GM19023 (cell line): ENCODE measurements around the gene NR6A1.

ENCODE experiments used
- ATAC-seq: cut with Tn5 transposase; IDR thresholded peaks from one replicate; pipeline ENCODE4 v1.9.1; 2021; ENCODE audit warnings: mild to moderate bottlenecking, moderate library complexity; ENCODE audit not compliant: unreplicated experiment

NR6A1 gene

DNA sequence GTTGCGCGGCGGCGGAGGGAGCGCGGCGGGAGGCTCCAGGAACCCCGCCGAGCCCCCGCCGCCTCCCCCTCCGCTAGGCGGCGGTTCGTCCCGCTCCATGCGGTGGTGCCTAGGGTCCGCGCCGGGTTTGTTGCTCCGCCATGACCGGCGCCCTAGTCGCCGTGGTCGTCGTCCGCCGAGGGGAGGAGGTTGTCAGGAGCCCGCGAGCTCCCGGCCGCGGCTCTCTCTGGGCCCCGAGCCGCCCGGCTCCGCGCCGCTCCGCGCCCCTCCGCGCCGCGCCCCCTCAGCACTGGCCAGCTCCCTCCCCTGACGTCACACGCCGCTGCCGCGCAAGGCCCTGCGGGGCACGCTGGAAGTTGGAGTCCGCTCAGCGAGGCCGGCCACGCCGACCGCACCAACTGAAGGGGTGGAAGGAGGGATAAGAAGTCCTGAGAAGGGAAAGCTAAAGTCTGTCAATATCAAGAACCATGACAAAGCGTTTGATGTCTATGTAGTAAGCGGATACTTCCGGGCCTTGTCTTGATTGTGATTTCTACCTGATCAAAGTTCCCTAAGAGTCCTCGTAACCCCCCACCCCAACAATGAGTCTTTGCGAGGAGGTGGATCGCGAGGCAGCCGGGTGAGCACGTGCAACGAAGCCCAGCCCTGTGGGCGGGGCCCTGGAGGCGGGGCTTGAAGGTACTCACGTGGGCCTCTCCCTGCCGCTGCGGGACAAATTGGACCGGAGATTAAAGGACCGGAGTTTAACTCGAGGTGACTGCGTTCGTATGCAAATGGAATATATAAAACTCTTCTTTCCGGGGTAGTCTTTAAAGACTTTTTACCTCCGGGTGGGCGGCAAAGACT is at the start of gene NR6A1:
NR6A1 (minus strand) TSS at position 291 of the 846 bp plus-strand sequence.
- ATAC-seq, result peak; percentile 87

DNA sequence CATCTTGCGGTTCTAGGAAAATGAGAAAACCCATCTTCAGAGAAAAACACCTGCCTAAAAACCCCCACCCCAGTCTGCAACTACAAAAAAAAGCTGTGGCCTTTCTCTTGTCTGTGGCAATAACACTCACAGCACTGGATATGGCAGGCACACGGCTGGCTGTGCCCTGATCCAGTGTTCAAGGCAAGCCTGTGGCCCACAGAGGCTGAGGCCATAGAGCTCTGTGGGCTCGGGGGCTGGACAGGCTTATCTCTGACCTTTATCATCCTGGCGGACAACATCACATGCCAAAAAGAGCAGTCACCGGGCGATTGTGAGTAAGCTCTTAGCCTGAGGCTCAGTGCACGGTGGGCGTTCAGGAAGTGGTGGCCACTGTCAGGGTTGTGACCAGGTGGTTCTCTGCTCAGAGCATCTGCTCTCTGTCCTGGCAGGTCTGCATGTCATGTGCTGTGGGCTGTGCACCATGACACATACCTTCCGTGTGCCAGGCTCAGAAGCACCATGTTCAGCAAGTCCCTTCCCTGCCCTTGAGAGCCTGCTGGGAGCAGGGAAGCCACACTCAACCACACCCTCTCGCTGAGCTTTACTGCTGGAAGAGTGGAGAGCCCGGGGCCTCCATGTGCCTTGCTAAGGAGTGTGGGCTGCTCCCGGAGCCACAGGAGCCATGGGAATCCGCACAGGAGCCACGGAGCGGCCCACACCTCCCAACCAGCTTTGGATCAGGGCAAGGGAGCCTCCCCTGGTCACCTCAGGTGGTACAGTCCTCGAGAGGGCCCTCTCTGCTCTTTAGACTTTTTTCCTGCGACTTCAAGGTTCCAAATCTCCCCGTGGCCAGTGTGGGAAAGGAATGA is 47.5 kb upstream of the NR6A1 start:
- ATAC-seq, result peak; percentile 80

DNA sequence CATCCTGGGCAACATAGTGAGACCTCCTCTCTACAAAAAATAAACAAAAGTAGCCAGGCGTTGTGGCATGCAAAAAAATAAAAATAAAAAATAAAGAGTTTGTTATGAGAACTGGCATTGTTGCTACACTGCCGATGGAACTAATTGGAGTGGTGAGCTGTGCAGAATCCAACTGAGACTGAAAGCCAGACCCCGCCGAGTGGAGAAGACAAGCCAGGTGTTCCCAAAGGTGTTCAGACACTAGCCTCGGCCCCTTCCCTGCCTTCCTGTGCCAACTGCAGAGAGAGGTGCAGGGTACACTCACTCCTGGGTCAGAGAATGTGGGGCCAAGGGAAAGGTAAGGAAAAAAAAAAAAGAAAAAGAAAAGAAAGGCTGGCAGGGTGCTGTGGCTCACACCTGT is 44.5 kb upstream of the NR6A1 start:
- ATAC-seq, result no peak

- ATAC-seq, result no peak
These were observed 43.0 kb upstream of the NR6A1 start for GRCh38 chr9:124814164-124814535.

DNA sequence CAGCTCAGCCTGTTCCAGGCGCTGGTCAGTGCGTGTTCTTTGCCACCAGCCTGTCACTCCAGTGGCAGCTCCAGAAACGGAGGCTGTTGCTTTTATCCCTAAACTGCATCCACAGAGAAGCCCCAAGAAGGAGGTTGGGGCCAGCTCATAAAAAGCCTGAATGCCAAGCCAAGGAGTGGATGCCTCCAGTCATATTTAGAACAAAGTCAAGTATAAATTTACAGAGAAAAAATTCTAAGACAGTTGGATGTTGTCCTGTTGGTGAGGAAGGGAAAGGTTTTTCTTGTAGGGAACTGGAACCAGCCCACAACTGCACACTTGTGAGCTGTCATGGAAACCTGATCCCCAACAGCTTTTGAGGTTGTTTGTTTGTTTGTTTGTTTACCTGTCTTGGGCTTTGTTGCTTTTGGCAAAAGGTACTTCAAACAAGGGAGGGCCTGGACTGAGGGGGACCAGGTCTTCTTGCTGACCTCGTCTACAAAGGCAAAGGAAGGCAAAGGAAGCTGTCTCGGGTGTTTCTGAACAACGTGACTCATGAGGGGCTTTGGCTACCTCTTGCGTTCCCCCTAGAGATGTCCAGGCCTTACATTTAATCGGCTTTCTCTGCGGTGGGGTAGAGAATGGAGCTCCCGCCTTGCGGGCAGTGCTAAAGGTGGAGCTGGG is 42.5 kb upstream of the NR6A1 start:
- no peak for ATAC-seq

DNA sequence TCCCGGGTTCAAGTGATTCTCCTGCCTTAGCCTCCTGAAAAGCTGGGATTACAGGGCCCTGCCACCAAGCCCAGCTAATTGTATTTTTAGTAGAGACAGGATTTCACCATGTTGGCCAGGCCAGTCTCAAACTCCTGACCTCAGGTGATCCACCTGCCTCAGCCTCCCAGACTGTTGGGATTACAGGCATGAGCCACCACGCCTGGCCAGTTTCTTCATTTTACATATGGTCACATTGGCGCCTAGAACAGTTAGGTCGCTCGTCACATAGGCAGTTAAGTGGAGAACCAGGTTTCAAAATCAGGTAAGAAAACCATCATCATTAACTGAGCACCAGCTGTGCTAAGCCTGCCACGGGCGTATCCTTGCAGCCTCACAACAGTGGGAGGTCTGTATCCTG is 41.9 kb upstream of the NR6A1 start:
- ATAC-seq, result no peak

- ATAC-seq, result no peak
These were observed 41.3 kb upstream of the NR6A1 start for GRCh38 chr9:124812441-124812876.

- ATAC-seq, result no peak
These were observed 39.7 kb upstream of the NR6A1 start for GRCh38 chr9:124810663-124811355.

- ATAC-seq, result no peak
These were observed 38.8 kb upstream of the NR6A1 start for GRCh38 chr9:124809741-124810500.

- ATAC-seq, result no peak
These were observed 38.1 kb upstream of the NR6A1 start for GRCh38 chr9:124809211-124809610.

GRCh38 chr9:124808246-124808956 is 37.3 kb upstream of the NR6A1 start:
- no peak for ATAC-seq

DNA sequence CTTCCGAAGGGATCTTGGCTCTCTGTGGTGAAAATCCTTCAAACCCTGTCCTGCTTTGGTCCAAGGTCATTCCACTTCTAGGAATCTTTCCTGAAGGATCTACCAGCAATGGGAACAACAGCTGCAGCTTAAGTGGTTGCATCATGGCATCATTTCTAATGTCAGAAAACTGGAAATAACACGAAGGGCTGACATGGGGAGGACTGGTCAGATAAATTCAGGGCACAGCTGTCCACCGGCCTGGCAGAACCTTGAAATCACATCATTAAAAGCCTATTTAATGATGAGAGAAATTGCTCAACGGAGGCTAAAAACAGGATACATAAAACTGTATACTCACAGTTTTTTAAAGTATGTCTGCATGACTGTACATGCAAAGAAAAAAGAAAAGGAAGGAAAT is 34.1 kb upstream of the NR6A1 start:
- ATAC-seq, result no peak

GRCh38 chr9:124803911-124804310 is 32.8 kb upstream of the NR6A1 start:
- no peak for ATAC-seq

DNA sequence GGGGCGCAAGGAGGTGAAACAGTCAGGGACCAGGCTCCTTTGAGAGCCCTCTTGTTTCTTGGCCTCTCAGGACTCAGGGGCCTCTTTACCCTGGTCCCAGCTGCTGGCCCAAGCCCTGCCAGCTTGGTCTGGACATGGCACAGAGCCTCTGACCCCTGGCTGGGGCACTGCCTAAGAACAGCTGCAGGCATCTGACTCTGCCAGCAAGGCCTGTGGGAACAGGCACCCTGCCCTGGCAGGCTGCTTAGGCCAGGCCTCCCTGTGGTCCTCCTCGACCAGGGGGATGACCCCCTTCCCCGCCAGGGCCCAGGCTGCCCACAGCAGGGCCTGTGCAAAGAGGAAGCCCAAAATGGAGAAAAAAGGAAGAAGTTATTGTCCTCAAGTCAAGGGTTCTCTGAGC is 31.3 kb upstream of the NR6A1 start:
- ATAC-seq, result no peak

DNA sequence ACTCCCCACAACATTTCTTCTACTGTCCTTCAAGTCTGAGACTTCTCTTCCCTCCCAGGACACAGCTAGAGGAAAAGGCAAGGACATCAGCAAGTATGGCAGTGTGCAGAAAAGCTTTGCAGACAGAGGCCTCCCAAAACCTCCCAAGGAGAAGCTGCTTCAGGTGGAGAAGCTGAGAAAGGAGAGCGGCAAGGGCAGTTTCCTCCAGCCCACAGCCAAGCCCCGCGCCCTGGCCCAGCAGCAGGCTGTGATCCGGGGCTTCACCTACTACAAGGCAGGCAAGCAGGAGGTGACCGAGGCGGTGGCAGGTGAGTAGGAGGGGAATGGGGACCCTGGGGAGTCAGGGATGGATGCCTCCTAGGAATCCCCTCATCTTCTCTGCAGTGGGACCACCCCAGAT is 30.2 kb upstream of the NR6A1 start:
- no peak for ATAC-seq

- no peak for ATAC-seq
These were observed 29.5 kb upstream of the NR6A1 start for GRCh38 chr9:124800306-124801259.

DNA sequence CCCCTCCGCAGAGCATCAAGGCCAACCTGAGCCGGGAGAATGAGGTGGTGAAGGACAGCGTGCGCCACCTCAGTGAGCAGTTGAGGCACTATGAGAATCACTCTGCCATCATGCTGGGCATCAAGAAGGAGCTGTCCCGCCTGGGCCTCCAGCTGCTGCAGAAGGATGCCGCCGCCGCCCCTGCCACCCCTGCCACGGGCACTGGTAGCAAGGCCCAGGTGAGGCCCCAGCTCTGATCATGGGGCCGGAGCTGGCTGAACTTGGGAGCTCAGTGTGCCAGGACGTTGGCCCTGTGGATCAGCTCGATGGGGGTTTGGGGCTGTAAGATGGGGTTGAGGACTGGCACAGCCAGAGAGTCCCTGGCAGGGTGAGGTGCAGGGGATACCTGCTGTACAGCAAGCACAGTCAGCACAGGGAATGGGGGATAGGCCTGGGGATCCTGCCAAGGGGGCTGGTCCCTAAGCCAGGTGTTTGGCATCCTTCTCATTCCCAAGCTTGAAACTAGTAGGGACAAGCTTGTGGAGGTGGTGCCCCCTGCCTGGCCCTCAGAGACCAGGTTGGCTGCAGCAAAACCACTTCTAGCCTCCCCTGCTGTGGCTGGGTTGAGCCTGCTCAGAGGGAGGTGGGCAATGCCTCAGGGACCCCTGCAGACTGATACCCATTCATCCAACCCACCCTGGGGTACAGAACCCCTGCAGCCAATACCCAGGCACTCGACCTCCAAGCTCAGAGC is 28.3 kb upstream of the NR6A1 start:
- no peak for ATAC-seq
